Neural progenitor cell (in vitro differentiated cells): ENCODE data around the gene BIRC7.

Experiments
- EZH2 ChIP-seq: fragments of 200-600 bp; sonication (generic); IDR thresholded peaks from 2 replicates; pipeline ENCODE4 v1.6.1; 2017; ENCODE audit warnings: antibody characterized with exemption, mild to moderate bottlenecking, moderate library complexity
- EZH2phosphoT487 ChIP-seq: fragments of 200-600 bp; sonication (generic); IDR thresholded peaks from 2 replicates; pipeline ENCODE4 v1.6.1; 2017; ENCODE audit warnings: antibody characterized with exemption
- TF ChIP-seq, protein P1 (sequence below): fragments of 200-600 bp; sonication (generic); IDR thresholded peaks from 2 replicates; pipeline ENCODE4 v1.5.1; 2017; ENCODE audit warnings: antibody characterized with exemption, mild to moderate bottlenecking

- TF ChIP-seq, protein P1, sequence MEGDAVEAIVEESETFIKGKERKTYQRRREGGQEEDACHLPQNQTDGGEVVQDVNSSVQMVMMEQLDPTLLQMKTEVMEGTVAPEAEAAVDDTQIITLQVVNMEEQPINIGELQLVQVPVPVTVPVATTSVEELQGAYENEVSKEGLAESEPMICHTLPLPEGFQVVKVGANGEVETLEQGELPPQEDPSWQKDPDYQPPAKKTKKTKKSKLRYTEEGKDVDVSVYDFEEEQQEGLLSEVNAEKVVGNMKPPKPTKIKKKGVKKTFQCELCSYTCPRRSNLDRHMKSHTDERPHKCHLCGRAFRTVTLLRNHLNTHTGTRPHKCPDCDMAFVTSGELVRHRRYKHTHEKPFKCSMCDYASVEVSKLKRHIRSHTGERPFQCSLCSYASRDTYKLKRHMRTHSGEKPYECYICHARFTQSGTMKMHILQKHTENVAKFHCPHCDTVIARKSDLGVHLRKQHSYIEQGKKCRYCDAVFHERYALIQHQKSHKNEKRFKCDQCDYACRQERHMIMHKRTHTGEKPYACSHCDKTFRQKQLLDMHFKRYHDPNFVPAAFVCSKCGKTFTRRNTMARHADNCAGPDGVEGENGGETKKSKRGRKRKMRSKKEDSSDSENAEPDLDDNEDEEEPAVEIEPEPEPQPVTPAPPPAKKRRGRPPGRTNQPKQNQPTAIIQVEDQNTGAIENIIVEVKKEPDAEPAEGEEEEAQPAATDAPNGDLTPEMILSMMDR = no peak
- TF ChIP-seq EZH2 = no peak
- TF ChIP-seq EZH2phosphoT487 = no peak
These were observed 16.3 kb upstream of the BIRC7 start for GRCh38 chr20:63219447-63219821.
